ENCODE data around the gene AGAP4.
"Not testable (repeated sequence)": the region's sequence is repeated elsewhere in the genome, so short reads cannot be mapped to it uniquely, and the experiment has no call there.

GRCh38 chr10:45865404-45865803 is 18.1 kb upstream of the AGAP4 start:
- not testable (repeated sequence) for TF ChIP-seq EZH2 (optimal IDR thresholded peaks at IDR 0.05; ENCODE audit: low read depth, low read length); CTCF (IDR thresholded peaks at IDR 0.05; ENCODE audit: low read length)
